K562 (cell line): ENCODE data around the gene RPL26. TPM values are rescaled to one million over a fixed set of nuclear protein-coding genes. Genes with fewer than 3 reads are reported as not detected.

Experiments used
- ATAC-seq: fragments of 200-7000 bp; cut with Tn5 transposase; 3 replicates; pipeline ENCODE4 v1.9.1; 2020; ENCODE audit warnings: moderate library complexity
- BruUV-seq: library from RNA; stranded (reverse); fragments of 400-500 nt; replicated peaks from 2 replicates; lab custom pipeline; 2021; lab: Mats Ljungman, UMichigan
- CTCF ChIA-PET: fragments of 300-600 bp; formaldehyde crosslinking; extraction: SDS; loops from one replicate; lab custom pipeline; 2021; ENCODE audit warnings: low intra/inter-chr PET ratio; lab: Yijun Ruan, JAX
- POLR2A ChIA-PET: fragments of 300-600, 350-650 bp; sonication (Branson Sonifier 250); formaldehyde crosslinking; extraction: SDS; loops from one replicate; lab custom pipeline; 2021; ENCODE audit warnings: antibody characterized with exemption, inconsistent platforms; lab: Yijun Ruan, JAX
- DNase-seq, 4 experiments: peaks; one replicate each; pipeline versions ENCODE4 v3.0.0 to v3.0.0-alpha.2; 2011 to 2018; ENCODE audit warnings: low spot score in 3 of 4, mixed read lengths in 3 of 4; ENCODE audit errors: extremely low read depth in 1 of 4
- FAIRE-seq: peaks from 2 replicates; lab custom pipeline; 2011; peaks lifted over from hg19 to GRCh38; lab: Jason Lieb, UNC
- H2AFZ ChIP-seq: 2 replicates; pipeline ENCODE4 v1.6.0; 2011; ENCODE audit warnings: low read depth, low read length, control low read depth, inconsistent platforms
- H3K27ac ChIP-seq: fragments of 200-600 bp; 3 replicates; pipeline ENCODE4 v1.8.0; 2011; ENCODE audit warnings: low read depth, mild to moderate bottlenecking, control low read depth, inconsistent platforms, low read length, moderate library complexity, mixed read lengths; ENCODE audit errors: extremely low read depth
- H3K27me3 ChIP-seq, 2 experiments: fragments of 300-600 bp in 1 of 2; 2 replicates in 1 of 2; 3 replicates in 1 of 2; pipeline versions ENCODE4 v1.6.0 to v1.8.0; 2011; ENCODE audit warnings: inconsistent platforms in 2 of 2, low read length in 2 of 2, mild to moderate bottlenecking in 1 of 2, mixed read lengths in 1 of 2, moderate library complexity in 1 of 2; ENCODE audit not compliant: control insufficient read depth in 2 of 2, insufficient read depth in 2 of 2
- H3K36me3 ChIP-seq: fragments of 300-600 bp; 3 replicates; pipeline ENCODE4 v1.8.0; 2011; ENCODE audit warnings: mild to moderate bottlenecking, low read length, inconsistent platforms; ENCODE audit not compliant: control insufficient read depth, insufficient read depth
- H3K4me1 ChIP-seq, 2 experiments: fragments of 200-600 bp in 1 of 2; replicated peaks in 1 of 2; 2 replicates in 1 of 2; 3 replicates in 1 of 2; pipeline versions ENCODE4 v1.5.1 to v1.8.0; 2011; ENCODE audit warnings: inconsistent platforms in 2 of 2, low read length in 2 of 2, mild to moderate bottlenecking in 1 of 2, mixed read lengths in 1 of 2, moderate library complexity in 1 of 2; ENCODE audit not compliant: control insufficient read depth in 2 of 2, insufficient read depth in 2 of 2
- H3K4me2 ChIP-seq: 2 replicates; pipeline ENCODE4 v1.6.1; 2011; ENCODE audit warnings: low read length, control low read depth, inconsistent platforms, mixed read lengths; ENCODE audit not compliant: insufficient read depth
- H3K4me3 ChIP-seq: fragments of 200-600 bp; sonication (generic), shearing (Covaris generic); 2 replicates; pipeline ENCODE4 v1.5.1; 2016; ENCODE audit warnings: control low read depth, inconsistent platforms
- H3K79me2 ChIP-seq: fragments of 200-600 bp; 3 replicates; pipeline ENCODE4 v1.8.0; 2011; ENCODE audit warnings: low read length, inconsistent platforms; ENCODE audit not compliant: control insufficient read depth, insufficient read depth
- H3K9ac ChIP-seq, 2 experiments: 2 replicates each; pipeline versions ENCODE4 v1.6.0 to v1.6.1; 2011; ENCODE audit warnings: low read depth in 2 of 2, low read length in 2 of 2, control low read depth in 1 of 2, inconsistent platforms in 1 of 2, mild to moderate bottlenecking in 1 of 2, mixed read lengths in 1 of 2; ENCODE audit not compliant: insufficient read depth in 1 of 2
- H3K9me1 ChIP-seq: one replicate; pipeline ENCODE4 v1.6.0; 2011; ENCODE audit warnings: inconsistent platforms, mild to moderate bottlenecking, low read length, moderate library complexity; ENCODE audit not compliant: control insufficient read depth, insufficient read depth
- H3K9me3 ChIP-seq: replicated peaks from 2 replicates; pipeline ENCODE4 v1.5.1; 2011; ENCODE audit warnings: low read depth, low read length, inconsistent platforms; ENCODE audit not compliant: control insufficient read depth, insufficient read depth
- H4K20me1 ChIP-seq: replicated peaks from 2 replicates; pipeline ENCODE4 v1.6.1; 2011; ENCODE audit warnings: low read length, inconsistent platforms, mixed read lengths; ENCODE audit not compliant: control insufficient read depth, insufficient read depth
- CC2D1A ChIP-seq: fragments of 450-650 bp; IDR thresholded peaks from 2 replicates; pipeline ENCODE4 v1.6.1; 2017; ENCODE audit warnings: mild to moderate bottlenecking
- DACH1 ChIP-seq: fragments of 450-650 bp; IDR thresholded peaks from 2 replicates; pipeline ENCODE4 v1.6.1; 2018; ENCODE audit not compliant: partially characterized antibody
- LARP7 ChIP-seq: fragments of 450-650 bp; IDR thresholded peaks from 2 replicates; pipeline ENCODE4 v1.6.1; 2016
- MEIS2 ChIP-seq: fragments of 450-650 bp; IDR thresholded peaks from 2 replicates; pipeline ENCODE4 v1.6.1; 2014; ENCODE audit warnings: mild to moderate bottlenecking; ENCODE audit not compliant: partially characterized antibody
- PBX2 ChIP-seq, 2 experiments: IDR thresholded peaks in 1 of 2; conservative IDR thresholded peaks in 1 of 2; 2 replicates each; pipeline ENCODE4 v1.6.1; 2016; ENCODE audit warnings: low read depth in 2 of 2, mild to moderate bottlenecking in 1 of 2, missing compliant biosample characterization in 1 of 2, missing genetic modification characterization in 1 of 2, moderate library complexity in 1 of 2
- ZBTB26 ChIP-seq: fragments of 450-650 bp; formaldehyde crosslinking; IDR thresholded peaks from 2 replicates; pipeline ENCODE4 v1.4.0; 2022; ENCODE audit warnings: missing genetic modification characterization
- ZNF354B ChIP-seq: fragments of 250-450 bp; sonication (Bioruptor Pico); IDR thresholded peaks from 2 replicates; pipeline ENCODE4 v1.4.0; 2020
- ZNF655 ChIP-seq: fragments of 250-450 bp; sonication (Bioruptor Pico); IDR thresholded peaks from 2 replicates; pipeline ENCODE4 v1.5.0; 2021
- ZNF668 ChIP-seq: fragments of 250-450 bp; sonication (Bioruptor Pico); IDR thresholded peaks from 2 replicates; pipeline ENCODE4 v1.8.0; 2022; ENCODE audit warnings: mild to moderate bottlenecking, inconsistent platforms
- ZNF717 ChIP-seq: fragments of 250-450 bp; sonication (Bioruptor Pico); IDR thresholded peaks from 2 replicates; pipeline ENCODE4 v1.5.0; 2021
- ZNF77 ChIP-seq: fragments of 250-450 bp; sonication (Bioruptor Pico); IDR thresholded peaks from 2 replicates; pipeline ENCODE4 v1.5.0; 2020
- WGBS: fragments of 100-300 bp; shearing (Covaris generic); methylation state at CpG from one replicate; pipeline ENCODE4 v1.1.6; 2016; ENCODE audit warnings: low coverage, mixed read lengths; ENCODE audit not compliant: insufficient coverage; ENCODE audit errors: missing lambda C conversion rate; 5-methylcytosine and 5-hydroxymethylcytosine counted together
- in situ Hi-C: fragments of 300-500 bp; cut with MboI; formaldehyde crosslinking; loops from 4 replicates; pipeline ENCODE4 v1.15.0; 2018; ENCODE audit warnings: inconsistent platforms, mixed read lengths
- intact Hi-C: fragments of 100-400 bp; cut with micrococcal nuclease; formaldehyde crosslinking; loops from 2 replicates; pipeline ENCODE4 v1.14.2; 2022
- polyA plus RNA-seq, 8 experiments: library from polyadenylated mRNA; depleted of rRNA in 4 of 8; stranded (reverse) in 5 of 8; unstranded in 3 of 8; fragments of >200 nt; fragmentation: Nextera tagmentation in 2 of 8; fragmentation: Illumina TruSeq in 1 of 8; extraction: Ambion mirVana in 2 of 8; extraction: Trizol in 1 of 8; gene quantifications; 2 replicates each; pipeline versions ENCODE4 v1.2.1 to v1.2.3, GENCODE V29; 2011 to 2014; ENCODE audit warnings: inconsistent platforms in 1 of 8, missing spikeins in 1 of 8
- total RNA-seq, 7 experiments: library from RNA; depleted of rRNA in 6 of 7; stranded (reverse); fragments of >200 nt in 6 of 7; fragmentation: Illumina TruSeq in 2 of 7; extraction: Trizol in 2 of 7; gene quantifications; 2 replicates each; pipeline versions ENCODE4 v1.2.1 to v1.2.3, GENCODE V29; 2011 to 2021; ENCODE audit warnings: low replicate concordance in 1 of 7

Gene RPL26
- total and polyA plus RNA-seq, 9 of the 15 experiments (the other 6 are each of a cell fraction or from before 2014, with no cell fraction given) = 1,474 to 4,074 (median 2,904) TPM

GRCh38 chr17:8360751-8361150 is 22.2 kb downstream of the RPL26 start:
- Histone ChIP-seq H3K9me3 (no peaks in the 10 kb centered on the region), H3K9me1 (no peaks in the 10 kb centered on the region), H4K20me1 (no peaks in the 10 kb centered on the region), H3K4me2 (no peak overlapping the region), H2AFZ (peak overlapping the region; percentile 80), H3K79me2 (no peaks in the 10 kb centered on the region), H3K27me3 (no peaks in the 10 kb centered on the region), H3K27ac (no peak overlapping the region), H3K4me1 (peaks cover 0 to 30% of the 10 kb centered on the region in 2 experiments; a peak in 4 of 5 replicates), H3K4me3 (no peak overlapping the region), H3K36me3 (no peaks in the 10 kb centered on the region), H3K9ac (no peak overlapping the region; a peak in 1 of 4 replicates)
- in situ Hi-C loops = no loop called here
- DNase-seq (no peak), ATAC-seq (no peak), FAIRE-seq (peak; percentile 44)
- CTCF ChIA-PET = no interaction called here
- WGBS = 25% methylated on average over 3 of the region's 3 CpGs
- intact Hi-C loops = no loop called here
- POLR2A ChIA-PET = interaction anchor here (0.7 to 4.5 kb wide), 4 partner anchors 16 to 1316 kb away, joined by 3 to 25 read pairs (median 4); partner anchors contain the start of gene KRABD2
- no TSS peak for BruUV-seq
- no peak for TF ChIP-seq LARP7
- TF ChIP-seq ZNF655 (CRISPR knock-in tag) = no peak
- no peak for TF ChIP-seq ZNF717 (CRISPR knock-in tag)

DNA sequence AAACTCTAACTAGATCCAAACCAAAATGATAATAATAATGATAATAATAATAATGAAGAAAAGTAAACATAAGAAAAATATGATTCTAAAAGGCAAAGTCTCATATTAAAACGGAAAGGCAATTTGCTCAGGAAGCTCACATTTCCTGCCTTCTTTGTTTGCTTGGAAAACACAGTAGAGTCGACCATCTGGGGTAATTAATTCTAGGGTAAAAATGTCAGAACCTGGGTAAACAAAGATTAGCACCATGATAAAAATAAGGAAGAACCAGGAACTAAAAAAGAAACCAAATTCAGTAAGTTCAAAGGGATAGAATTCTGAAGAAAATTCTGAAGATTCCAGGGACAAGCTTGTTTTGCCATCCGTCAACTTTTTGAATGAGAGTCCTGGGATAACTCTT is 22.7 kb downstream of the RPL26 start:
- intact Hi-C loops (no loop called here), in situ Hi-C loops (no loop called here)
- no peaks in the 10 kb centered on the region for H3K36me3 ChIP-seq
- CTCF ChIA-PET = no interaction called here
- ATAC-seq = no peak
- no peak overlapping the region for H3K4me3 ChIP-seq
- no peaks in the 10 kb centered on the region for H3K9me3 ChIP-seq
- H3K4me2 ChIP-seq = 0 out of 2 replicates have a peak overlapping the region, but pooled peaks have one; percentile 51
- peak overlapping the region; percentile 80 for H2AFZ ChIP-seq
- H4K20me1 ChIP-seq = no peaks in the 10 kb centered on the region
- no TSS peak for BruUV-seq
- peaks cover 0 to 30% of the 10 kb centered on the region in 2 experiments; a peak in 4 of 5 replicates for H3K4me1 ChIP-seq
- H3K27me3 ChIP-seq = no peaks in the 10 kb centered on the region
- H3K79me2 ChIP-seq = no peaks in the 10 kb centered on the region
- POLR2A ChIA-PET = interaction anchor here (0.7 to 4.5 kb wide), 3 partner anchors 16 to 1316 kb away, joined by 3 to 25 read pairs (median 3); partner anchors contain the start of gene KRABD2
- no peak for FAIRE-seq
- no peaks in the 10 kb centered on the region for H3K9me1 ChIP-seq
- DNase-seq = no peak
- peak overlapping the region in 1 of 2 experiments; percentile 34; a peak in 1 of 4 replicates for H3K9ac ChIP-seq
- no peak overlapping the region for H3K27ac ChIP-seq
- WGBS = 30% methylated on average over 3 of the region's 3 CpGs
- no peak for TF ChIP-seq ZNF354B (CRISPR knock-in tag)
- no peak for TF ChIP-seq CC2D1A
- no peak for TF ChIP-seq ZNF77 (CRISPR knock-in tag)
- no peak for TF ChIP-seq ZBTB26 (CRISPR knock-in tag)
- TF ChIP-seq DACH1 = no peak
- peak; percentile 63 for TF ChIP-seq MEIS2
- TF ChIP-seq PBX2 (CRISPR knock-in tag; IDR thresholded peaks at IDR 0.05; ENCODE audit: low read depth) = no peak
- TF ChIP-seq PBX2 (tag; conservative IDR thresholded peaks at IDR 0.05; ENCODE audit: low read depth) = peak; percentile 38
- TF ChIP-seq ZNF668 (CRISPR knock-in tag) = no peak
